Hindlimb muscle (tissue), 1 donor: ENCODE results near the gene SLC16A13. TPM values are rescaled to one million over a fixed set of nuclear protein-coding genes. Genes with fewer than 3 reads are reported as not detected.
A peak's percentile ranks its signal among the peaks of the same experiment; 100 is the strongest.

Experiments
- DNase-seq: peaks from one replicate; pipeline ENCODE4 v3.0.0-alpha.2; 2013
- polyA plus RNA-seq: library from polyadenylated mRNA; unstranded; fragments of 120-200 nt; gene quantifications from one replicate; pipeline ENCODE4 v1.2.1, GENCODE V29; 2013; ENCODE audit not compliant: insufficient read length

Gene SLC16A13
- polyA plus RNA-seq, 1 donor, result 2.2 TPM

DNA sequence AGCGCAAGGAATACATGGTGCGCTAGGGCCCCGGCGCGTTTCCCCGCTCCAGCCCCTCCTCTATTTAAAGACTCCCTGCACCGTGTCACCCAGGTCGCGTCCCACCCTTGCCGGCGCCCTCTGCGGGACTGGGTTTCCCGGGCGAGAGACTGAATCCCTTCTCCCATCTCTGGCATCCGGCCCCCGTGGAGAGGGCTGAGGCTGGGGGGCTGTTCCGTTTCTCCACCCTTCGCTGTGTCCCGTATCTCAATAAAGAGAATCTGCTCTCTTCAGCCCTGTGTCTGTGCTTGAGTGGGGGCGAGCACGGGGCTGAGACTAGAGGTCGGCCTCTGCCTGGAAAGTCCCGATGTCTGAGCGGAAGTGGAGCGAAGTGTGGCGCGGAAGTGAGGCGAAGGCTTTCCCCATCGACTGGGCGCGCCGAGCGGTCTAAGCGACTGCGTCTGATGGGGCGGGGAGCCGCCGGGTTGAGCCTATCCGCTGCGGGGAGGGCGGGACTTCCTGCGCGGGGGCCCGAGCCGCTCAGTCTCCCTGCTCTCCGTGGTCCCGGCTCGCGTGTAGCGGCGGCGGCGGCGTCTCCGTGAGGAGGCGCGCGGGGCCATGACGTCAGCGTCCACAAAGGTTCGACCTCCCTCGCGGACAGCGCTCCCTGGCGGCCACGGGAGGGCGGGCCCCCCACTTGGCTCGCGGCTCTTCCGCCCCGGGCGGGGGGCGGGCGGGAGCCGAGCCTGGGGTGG, 21.4 kb upstream of the SLC16A13 start:
- peak; percentile 96 for DNase-seq

GRCh38 chr17:7014995-7015958, 20.5 kb upstream of the SLC16A13 start:
- no peak for DNase-seq

- no peak for DNase-seq
These were observed 19.4 kb upstream of the SLC16A13 start for GRCh38 chr17:7016418-7016817.

DNA sequence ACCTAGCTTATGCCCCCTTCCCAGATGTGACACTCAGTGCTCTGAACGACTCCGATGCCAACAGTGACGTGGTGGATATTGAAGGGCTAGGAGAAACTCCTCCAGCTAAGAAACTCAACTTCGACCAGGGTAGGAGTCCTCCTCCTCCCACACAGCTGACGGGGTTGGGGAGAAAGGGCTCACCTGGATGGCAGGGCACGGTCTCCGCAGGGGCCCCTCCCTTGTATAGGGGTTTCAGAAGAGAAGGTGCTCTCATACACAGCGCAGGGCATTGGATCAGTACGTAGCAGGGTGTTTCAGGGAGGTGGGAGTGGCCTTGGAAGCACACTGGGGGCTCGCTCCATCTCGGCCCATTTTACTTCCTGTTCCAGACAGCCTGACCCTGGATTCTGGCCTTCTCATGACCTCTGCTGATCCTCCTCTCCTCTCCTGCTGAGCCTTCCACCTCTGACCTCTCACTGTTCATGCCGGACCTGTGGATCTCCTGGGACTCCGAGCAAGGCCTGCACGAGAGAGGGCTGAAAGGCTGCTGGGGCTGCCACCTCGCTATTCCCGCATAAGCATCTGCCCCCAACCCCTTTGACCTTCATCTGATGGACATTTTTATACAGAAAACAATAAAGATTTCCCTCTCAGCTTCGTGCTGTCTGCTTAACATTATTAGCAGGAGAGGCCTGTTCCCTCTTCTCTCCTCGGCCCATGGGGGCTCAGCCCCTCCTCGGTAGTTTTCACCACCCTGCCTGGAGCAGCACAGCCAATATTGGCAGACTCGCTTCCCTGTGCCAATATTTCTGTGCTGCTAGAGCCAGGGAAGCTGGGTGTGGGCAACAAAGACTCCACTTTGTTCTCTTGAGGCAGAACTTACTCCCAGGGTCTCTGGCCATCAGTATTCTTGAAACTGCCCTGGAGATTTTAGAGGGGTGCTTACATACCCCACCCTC, 18.7 kb upstream of the SLC16A13 start:
- no peak for DNase-seq

- DNase-seq, result no peak
These were observed 18.0 kb upstream of the SLC16A13 start for GRCh38 chr17:7017827-7018200.

GRCh38 chr17:7018331-7018964, 17.4 kb upstream of the SLC16A13 start:
- no peak for DNase-seq

- DNase-seq, result no peak
These were observed 16.4 kb upstream of the SLC16A13 start for GRCh38 chr17:7019367-7019766.

DNA sequence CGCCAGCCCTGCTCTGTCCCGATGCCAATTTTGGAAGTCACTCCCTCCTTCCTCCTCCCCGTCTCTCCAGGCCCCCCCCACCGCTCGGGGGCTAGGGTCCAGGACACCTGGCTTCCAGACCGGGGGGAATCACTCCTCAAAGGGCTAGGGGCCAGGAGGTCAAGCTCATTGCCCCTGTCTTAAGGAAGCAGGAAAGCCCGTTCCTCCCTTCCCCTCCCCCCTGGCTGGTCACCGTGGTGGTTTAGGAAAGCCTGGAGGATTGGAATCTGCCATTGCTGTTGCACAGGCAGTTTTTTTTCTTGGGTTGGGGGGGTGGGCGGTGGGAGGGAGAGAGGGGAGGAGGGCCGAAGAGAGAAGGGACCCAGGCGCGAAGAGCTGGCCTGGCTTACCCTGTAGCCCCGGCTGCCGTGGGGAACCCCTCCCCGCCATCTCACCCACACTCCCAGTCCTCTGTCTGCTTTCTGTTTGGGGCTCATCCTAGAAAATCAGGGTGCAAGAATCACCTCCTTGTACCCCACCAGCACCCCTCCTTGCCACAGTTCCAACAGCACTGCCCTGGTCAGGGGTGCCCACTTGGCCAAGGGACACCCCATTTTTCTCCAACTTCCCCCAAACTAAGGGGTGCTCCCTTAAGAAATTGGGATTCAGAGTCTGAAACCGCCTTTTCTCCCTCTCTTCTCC, 15.8 kb upstream of the SLC16A13 start:
- DNase-seq, result peak; percentile 82

- DNase-seq, result no peak
These were observed 14.7 kb upstream of the SLC16A13 start for GRCh38 chr17:7020894-7021664.

DNA sequence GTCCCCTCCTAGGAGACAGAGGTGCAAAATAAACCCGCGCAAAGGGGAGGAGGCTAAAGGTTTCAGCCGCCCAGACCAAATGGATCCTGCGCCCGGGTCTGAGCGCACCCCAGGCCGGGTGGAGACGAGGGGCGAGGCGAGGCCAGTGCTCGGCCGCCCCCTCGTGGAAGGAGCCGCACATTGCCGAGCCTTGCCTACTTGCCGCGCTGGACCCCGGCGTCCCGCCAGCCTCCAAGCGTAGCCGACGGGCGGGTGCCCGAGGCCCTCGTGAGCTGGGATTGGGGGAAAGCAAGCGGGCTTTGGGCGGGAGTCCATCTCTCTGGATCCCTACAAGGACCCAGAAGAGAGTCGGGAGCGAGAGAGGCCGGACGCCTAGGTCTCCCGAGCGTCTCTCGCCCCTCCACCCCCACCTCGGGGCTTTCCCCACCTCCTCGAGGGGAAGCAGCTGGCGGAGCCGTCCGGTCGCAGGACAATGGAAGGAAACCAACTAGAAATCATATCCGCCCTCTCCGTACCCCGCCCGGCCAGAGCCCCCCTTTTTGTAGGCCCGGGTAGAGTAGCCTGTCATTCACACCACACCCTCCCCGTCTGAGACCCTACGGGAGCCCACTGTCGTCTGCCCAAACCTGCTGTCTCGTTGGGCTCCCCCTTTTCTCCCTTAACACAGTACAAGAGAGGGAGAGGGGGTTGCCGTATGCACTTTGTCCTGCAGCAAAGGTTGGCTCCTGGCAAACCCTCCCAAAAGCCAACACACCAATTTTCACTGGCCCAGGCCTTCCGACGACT, 13.6 kb upstream of the SLC16A13 start:
- DNase-seq, result peak; percentile 77

DNA sequence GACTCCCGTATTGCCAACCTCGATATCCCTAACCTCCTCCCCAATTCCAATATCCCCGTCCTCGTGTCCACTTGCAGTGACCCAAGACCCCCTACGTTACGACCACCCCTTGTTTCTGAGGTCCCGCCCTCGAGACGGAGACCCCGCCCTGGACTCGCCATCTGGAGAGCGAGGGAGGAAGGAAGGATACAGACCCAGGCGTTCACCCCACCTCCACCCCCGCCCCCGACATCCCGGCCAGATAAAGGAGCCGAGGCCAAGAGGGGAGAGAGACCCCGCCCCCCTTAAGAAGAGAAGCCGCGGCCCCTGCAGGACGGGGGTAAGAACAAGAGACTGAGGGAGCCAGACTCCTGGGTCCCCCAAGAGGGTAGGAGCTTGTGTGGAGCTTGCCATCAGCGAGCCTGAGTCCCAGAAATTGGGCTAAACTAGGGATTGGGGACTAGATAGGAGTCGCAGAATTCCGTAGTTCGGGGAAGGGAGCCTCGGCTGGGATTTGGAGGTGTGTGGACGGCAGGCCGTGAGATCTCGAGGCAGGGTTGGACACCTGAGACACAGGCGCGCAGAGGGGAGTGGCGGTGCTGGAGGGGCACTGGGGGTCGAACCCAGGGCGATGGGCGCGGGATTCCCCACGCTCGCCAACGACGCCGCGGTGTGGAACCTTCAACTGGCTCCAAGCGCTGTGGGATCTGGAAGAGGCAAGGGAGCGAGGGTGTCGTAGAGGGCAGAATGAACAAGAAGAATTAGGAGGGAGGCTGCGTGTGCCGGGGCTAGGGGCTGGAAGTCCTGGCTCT, 12.8 kb upstream of the SLC16A13 start, which contains the start of gene BCL6B:
Gene BCL6B, plus strand, starts transcription at position 270 of the 791 bp plus-strand sequence. CDS start 622 bp downstream, outside the sequence.
- DNase-seq, result no peak

DNA sequence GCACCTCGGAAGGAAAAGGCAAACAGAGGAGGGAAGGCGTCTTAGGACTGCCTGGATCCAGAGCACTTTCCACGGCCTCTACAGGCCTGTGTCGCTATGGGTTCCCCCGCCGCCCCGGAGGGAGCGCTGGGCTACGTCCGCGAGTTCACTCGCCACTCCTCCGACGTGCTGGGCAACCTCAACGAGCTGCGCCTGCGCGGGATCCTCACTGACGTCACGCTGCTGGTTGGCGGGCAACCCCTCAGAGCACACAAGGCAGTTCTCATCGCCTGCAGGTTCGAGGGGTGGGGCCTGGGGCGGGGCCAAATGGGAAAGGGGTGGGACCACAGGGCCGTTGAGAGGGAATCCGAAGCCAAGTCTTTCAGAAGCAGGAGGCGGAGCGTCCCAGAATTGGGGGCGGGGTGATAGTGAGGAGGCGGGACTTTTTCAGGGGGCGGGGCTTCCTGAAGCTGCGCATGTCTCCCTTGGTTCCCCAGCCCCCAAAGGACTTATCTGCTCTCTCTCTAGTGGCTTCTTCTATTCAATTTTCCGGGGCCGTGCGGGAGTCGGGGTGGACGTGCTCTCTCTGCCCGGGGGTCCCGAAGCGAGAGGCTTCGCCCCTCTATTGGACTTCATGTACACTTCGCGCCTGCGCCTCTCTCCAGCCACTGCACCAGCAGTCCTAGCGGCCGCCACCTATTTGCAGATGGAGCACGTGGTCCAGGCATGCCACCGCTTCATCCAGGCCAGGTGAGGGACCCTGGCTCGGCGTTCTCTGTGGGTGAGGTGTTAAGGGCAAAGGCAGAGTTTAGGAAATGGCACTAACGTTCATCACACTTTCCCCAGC, 12.0 kb upstream of the SLC16A13 start:
- peak; percentile 67 for DNase-seq

DNA sequence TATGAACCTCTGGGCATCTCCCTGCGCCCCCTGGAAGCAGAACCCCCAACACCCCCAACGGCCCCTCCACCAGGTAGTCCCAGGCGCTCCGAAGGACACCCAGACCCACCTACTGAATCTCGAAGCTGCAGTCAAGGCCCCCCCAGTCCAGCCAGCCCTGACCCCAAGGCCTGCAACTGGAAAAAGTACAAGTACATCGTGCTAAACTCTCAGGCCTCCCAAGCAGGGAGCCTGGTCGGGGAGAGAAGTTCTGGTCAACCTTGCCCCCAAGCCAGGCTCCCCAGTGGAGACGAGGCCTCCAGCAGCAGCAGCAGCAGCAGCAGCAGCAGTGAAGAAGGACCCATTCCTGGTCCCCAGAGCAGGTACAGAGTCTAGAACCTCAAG, 11.4 kb upstream of the SLC16A13 start:
- DNase-seq, result no peak

- no peak for DNase-seq
These were observed 10.6 kb upstream of the SLC16A13 start for GRCh38 chr17:7025245-7025644.

GRCh38 chr17:7026471-7027115, 9.2 kb upstream of the SLC16A13 start:
- DNase-seq, result no peak

DNA sequence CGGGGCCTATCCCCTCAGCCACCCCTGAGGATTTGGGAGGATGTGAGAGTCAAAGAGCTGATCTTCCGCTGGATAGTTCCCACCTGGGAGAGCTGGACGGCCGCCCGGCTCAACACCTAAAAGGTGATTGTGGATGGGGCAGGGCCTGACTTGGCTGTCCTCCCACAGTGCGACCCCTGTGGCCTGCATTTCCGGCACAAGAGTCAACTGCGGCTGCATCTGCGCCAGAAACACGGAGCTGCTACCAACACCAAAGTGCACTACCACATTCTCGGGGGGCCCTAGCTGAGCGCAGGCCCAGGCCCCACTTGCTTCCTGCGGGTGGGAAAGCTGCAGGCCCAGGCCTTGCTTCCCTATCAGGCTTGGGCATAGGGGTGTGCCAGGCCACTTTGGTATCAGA, 8.5 kb upstream of the SLC16A13 start:
- no peak for DNase-seq

GRCh38 chr17:7029096-7029495, 6.7 kb upstream of the SLC16A13 start:
- no peak for DNase-seq
